Prostate gland (tissue), 2 donors: Measurements from ENCODE around the gene SPINK6. TPM values are rescaled to one million over a fixed set of nuclear protein-coding genes. Genes with fewer than 3 reads are reported as not detected.

Experiments used
- DNase-seq: peaks from one replicate; pipeline ENCODE4 v3.0.0-alpha.2; 2019; ENCODE audit warnings: low spot score
- H3K27ac ChIP-seq, 2 donors: fragments of 200-600 bp; sonication (generic); 2 replicates each; pipeline ENCODE4 v1.5.1; 2017 to 2019
- H3K27me3 ChIP-seq: fragments of 200-600 bp; sonication (generic); replicated peaks from 2 replicates; pipeline ENCODE4 v1.5.1; 2019; ENCODE audit not compliant: insufficient read depth
- H3K36me3 ChIP-seq, 2 donors: fragments of 200-600 bp; sonication (generic); 1 replicate in 1 of 2; 2 replicates in 1 of 2; pipeline versions ENCODE4 v1.5.1 to v1.8.1; 2017 to 2019
- H3K4me1 ChIP-seq: fragments of 200-600 bp; sonication (generic); replicated peaks from 2 replicates; pipeline ENCODE4 v1.5.1; 2019
- H3K4me3 ChIP-seq, 2 donors: fragments of 200-600 bp; sonication (generic); 2 replicates each; pipeline ENCODE4 v1.5.1; 2017 to 2019
- H3K9me3 ChIP-seq: fragments of 200-600 bp; sonication (generic); 2 replicates; pipeline ENCODE4 v1.5.1; 2017
- POLR2A ChIP-seq: fragments of 450-650 bp; IDR thresholded peaks from one replicate; pipeline ENCODE4 v1.6.1; 2016; ENCODE audit warnings: antibody characterized with exemption, mild to moderate bottlenecking
- POLR2AphosphoS5 ChIP-seq: sonication (generic); formaldehyde crosslinking; IDR thresholded peaks from one replicate; pipeline ENCODE4 v1.6.1; 2017; ENCODE audit warnings: antibody characterized with exemption
- WGBS: methylation state at CpG from one replicate; pipeline ENCODE4 v1.1.5; 2018; 5-methylcytosine and 5-hydroxymethylcytosine counted together
- intact Hi-C: fragments of 100-400 bp; cut with DNase I; formaldehyde crosslinking; loops from one replicate; pipeline ENCODE4 v1.14.2; 2022
- total RNA-seq, 2 donors: library from RNA; depleted of rRNA; stranded (reverse); fragments of >200 nt; gene quantifications; one replicate each; pipeline ENCODE4 v1.1.0, GENCODE V29; 2016
- TF ChIP-seq, protein P1 (sequence below), 4 experiments: fragments of 200-600 bp in 2 of 4; fragments of 450-650 bp in 2 of 4; sonication (generic) in 2 of 4; IDR thresholded peaks; 1 replicate in 3 of 4; 2 replicates in 1 of 4; pipeline ENCODE4 v1.5.1; 2016 to 2019; ENCODE audit warnings: antibody characterized with exemption in 4 of 4, mild to moderate bottlenecking in 2 of 4, moderate library complexity in 2 of 4

SPINK6 gene
- total RNA-seq, 2 donors from 2014 or later, result not detected

DNA sequence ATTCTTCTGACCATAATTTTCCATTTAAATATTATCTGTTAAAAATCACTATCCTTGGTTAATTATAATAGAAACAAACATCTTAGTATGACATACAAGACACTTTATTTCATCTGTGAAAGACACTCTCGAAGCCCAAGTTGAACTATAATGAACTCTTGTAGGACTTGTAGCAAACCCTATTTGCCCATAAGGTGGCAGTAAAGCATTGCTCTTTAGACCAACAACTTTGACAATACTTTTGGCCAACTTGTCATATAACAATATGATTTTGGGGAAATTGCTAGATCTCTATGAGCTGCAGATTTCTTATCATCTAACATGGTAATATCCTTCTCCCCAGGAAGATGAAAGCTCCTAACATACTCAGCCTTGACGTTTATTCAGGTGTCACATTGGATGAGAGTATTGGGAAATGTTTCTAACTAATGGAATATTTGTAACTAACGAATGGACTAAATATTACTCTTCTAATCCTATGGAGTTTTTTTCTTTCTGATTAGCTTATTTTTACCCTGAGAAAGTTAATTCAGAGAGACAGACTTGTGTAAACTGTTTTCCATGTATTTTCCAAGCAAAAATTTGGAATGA is 23.5 kb upstream of the SPINK6 start:
- H3K27ac ChIP-seq, result no peak overlapping the region
- 36% methylated on average over 3 of the region's 3 CpGs for WGBS
- no peaks in the 10 kb centered on the region for H3K9me3 ChIP-seq
- intact Hi-C loops, result loop anchor here (5.0 kb wide), 1 partner anchor 553 kb away; no protein-coding TSS in a partner anchor
- peak; percentile 28 for DNase-seq
- H3K4me1 ChIP-seq, result no peaks in the 10 kb centered on the region
- no peak for TF ChIP-seq POLR2A
- TF ChIP-seq, protein P1, sequence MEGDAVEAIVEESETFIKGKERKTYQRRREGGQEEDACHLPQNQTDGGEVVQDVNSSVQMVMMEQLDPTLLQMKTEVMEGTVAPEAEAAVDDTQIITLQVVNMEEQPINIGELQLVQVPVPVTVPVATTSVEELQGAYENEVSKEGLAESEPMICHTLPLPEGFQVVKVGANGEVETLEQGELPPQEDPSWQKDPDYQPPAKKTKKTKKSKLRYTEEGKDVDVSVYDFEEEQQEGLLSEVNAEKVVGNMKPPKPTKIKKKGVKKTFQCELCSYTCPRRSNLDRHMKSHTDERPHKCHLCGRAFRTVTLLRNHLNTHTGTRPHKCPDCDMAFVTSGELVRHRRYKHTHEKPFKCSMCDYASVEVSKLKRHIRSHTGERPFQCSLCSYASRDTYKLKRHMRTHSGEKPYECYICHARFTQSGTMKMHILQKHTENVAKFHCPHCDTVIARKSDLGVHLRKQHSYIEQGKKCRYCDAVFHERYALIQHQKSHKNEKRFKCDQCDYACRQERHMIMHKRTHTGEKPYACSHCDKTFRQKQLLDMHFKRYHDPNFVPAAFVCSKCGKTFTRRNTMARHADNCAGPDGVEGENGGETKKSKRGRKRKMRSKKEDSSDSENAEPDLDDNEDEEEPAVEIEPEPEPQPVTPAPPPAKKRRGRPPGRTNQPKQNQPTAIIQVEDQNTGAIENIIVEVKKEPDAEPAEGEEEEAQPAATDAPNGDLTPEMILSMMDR (IDR thresholded peaks at IDR 0.05), result peak; percentile 38 to 79 (median 66)
- H3K4me3 ChIP-seq, result no peak overlapping the region
- no peaks in the 10 kb centered on the region for H3K36me3 ChIP-seq
- no peaks in the 10 kb centered on the region for H3K27me3 ChIP-seq

DNA sequence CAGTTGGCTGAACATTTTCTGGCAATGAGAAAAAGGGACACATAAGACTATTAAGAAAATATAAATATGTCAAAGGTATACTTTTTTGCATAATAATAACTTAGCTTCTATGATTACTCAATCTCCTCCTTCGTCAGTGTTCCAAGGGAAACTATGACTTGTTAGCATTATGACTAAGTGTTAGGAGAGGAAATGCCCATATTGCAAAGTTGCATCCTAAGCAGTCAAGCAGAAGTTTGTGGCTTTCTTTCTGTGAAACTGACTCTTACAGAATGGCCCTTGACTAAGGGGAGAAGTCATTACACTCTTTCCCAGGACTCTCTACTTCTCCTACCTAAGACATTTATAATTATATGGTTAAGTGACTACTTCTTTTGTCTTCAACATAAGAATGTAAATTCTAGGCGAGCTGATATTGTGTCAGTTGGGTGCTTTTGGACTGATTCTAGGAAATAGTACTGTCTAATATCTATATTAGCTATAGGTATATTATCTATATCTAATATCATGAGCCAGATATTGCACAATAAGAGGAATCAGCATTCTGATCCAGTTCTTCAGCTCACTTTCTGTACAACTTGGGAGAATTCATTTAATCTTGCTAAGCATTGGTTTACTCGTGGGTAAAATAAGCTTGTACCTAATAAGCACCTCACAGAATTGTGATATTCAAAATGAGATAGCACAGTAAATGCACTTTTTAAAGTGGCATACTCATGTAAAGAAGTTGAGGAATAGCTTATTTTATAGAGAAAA is 16.4 kb upstream of the SPINK6 start:
- Histone ChIP-seq H3K9me3 (no peaks in the 10 kb centered on the region), H3K36me3 (no peaks in the 10 kb centered on the region), H3K4me1 (no peaks in the 10 kb centered on the region), H3K4me3 (no peak overlapping the region), H3K27me3 (no peaks in the 10 kb centered on the region), H3K27ac (no peak overlapping the region)
- 78% methylated on average over 3 of the region's 3 CpGs for WGBS
- no peak for DNase-seq
- intact Hi-C loops, result loop anchor here (10.0 kb wide), 1 partner anchor 188 kb away; no protein-coding TSS in a partner anchor
- TF ChIP-seq POLR2AphosphoS5, result no peak
- TF ChIP-seq, protein P1 (IDR thresholded peaks at IDR 0.05), result no peak

GRCh38 chr5:148191010-148191409 is 11.8 kb upstream of the SPINK6 start:
- H3K27me3 ChIP-seq, result no peaks in the 10 kb centered on the region

GRCh38 chr5:148193202-148193601 is 9.6 kb upstream of the SPINK6 start:
- Histone ChIP-seq H3K4me3 (no peak overlapping the region), H3K36me3 (no peaks in the 10 kb centered on the region), H3K27me3 (no peaks in the 10 kb centered on the region), H3K4me1 (no peaks in the 10 kb centered on the region), H3K9me3 (no peaks in the 10 kb centered on the region), H3K27ac (no peak overlapping the region)
- intact Hi-C loops, result no loop called here
- 26% methylated on average over 1 of the region's 1 CpG for WGBS
- TF ChIP-seq, protein P1 (IDR thresholded peaks at IDR 0.05), result no peak
- no peak for TF ChIP-seq POLR2A
- no peak for TF ChIP-seq POLR2AphosphoS5
- DNase-seq, result no peak

More at GRCh38 chr5:148191010-148191409, 11.8 kb upstream of the SPINK6 start:
- H3K4me3 ChIP-seq, result no peak overlapping the region
- no peaks in the 10 kb centered on the region for H3K9me3 ChIP-seq
- TF ChIP-seq, protein P1 (IDR thresholded peaks at IDR 0.05), result no peak
- no peak for TF ChIP-seq POLR2A
- TF ChIP-seq POLR2AphosphoS5, result no peak
- H3K4me1 ChIP-seq, result no peaks in the 10 kb centered on the region
- WGBS, result 48% methylated on average over 1 of the region's 1 CpG
- no peak overlapping the region for H3K27ac ChIP-seq
- intact Hi-C loops, result no loop called here
- no peak for DNase-seq
- H3K36me3 ChIP-seq, result no peaks in the 10 kb centered on the region

DNA sequence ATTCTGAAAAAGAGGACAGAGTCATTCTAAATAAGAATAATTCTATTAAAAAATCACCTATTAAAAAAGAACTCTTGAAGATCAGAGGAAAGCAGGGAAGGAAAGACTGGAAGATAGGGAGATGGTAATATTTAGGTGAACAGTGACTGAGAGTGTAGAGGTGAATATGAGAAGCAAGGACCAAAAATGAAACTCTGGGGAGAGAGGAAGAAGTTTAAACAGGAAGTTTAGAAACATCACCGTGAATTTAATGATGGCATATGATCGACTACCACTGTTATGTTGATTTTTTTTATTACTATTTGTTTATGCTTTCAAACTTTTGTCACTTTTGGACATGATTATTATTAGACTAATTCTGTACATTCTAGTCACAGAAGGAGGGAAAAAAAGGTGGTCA is 1.7 kb upstream of the SPINK6 start:
- H3K27me3 ChIP-seq, result no peaks in the 10 kb centered on the region
- intact Hi-C loops, result no loop called here
- DNase-seq, result no peak
- no peak overlapping the region for H3K27ac ChIP-seq
- no peaks in the 10 kb centered on the region for H3K9me3 ChIP-seq
- H3K4me3 ChIP-seq, result no peak overlapping the region
- TF ChIP-seq POLR2AphosphoS5 (no peak), POLR2A (no peak)
- TF ChIP-seq, protein P1 (IDR thresholded peaks at IDR 0.05), result no peak
- no peaks in the 10 kb centered on the region for H3K36me3 ChIP-seq
- WGBS, result 55% methylated on average over 2 of the region's 2 CpGs
- H3K4me1 ChIP-seq, result no peaks in the 10 kb centered on the region
